Measurements from ENCODE around the gene SLCO1B3.
"Not testable (repeated sequence)": the region's sequence is repeated elsewhere in the genome, so short reads cannot be mapped to it uniquely, and the experiment has no call there.

SLCO1B3 gene

GRCh38 chr12:20810487-20810886 lies at the start of gene SLCO1B3:
Gene SLCO1B3 (plus strand): TSS chr12:20810705. CDS start chr12:20815739, 5,034 bp downstream.
- H3K9ac ChIP-seq (ENCODE audit: low read depth, low read length) = no peak within 1 kb of the TSS

GRCh38 chr12:20777420-20777819 lies 33.1 kb upstream of the SLCO1B3 start:
- Histone ChIP-seq H3K9me3 (ENCODE audit: control insufficient read depth, insufficient read depth, low read length) (no peaks in the 10 kb centered on the region), H3K27ac (ENCODE audit: low read depth, low read length) (no peak overlapping the region), H3K4me3 (ENCODE audit: low read depth, low read length) (no peak overlapping the region), H3K27me3 (ENCODE audit: control insufficient read depth, insufficient read depth, low read length) (no peaks in the 10 kb centered on the region), H3K4me1 (ENCODE audit: control insufficient read depth, insufficient read depth, low read length) (no peaks in the 10 kb centered on the region), H3K9ac (ENCODE audit: low read depth, low read length) (no peak overlapping the region), H3K36me3 (ENCODE audit: control insufficient read depth, insufficient read depth, low read length) (no peaks in the 10 kb centered on the region)

More at GRCh38 chr12:20810487-20810886, at the start of gene SLCO1B3:
- Histone ChIP-seq H3K27me3 (ENCODE audit: control insufficient read depth, insufficient read depth, low read length) (no peaks in the 10 kb centered on the region), H3K4me1 (ENCODE audit: control insufficient read depth, insufficient read depth, low read length) (no peaks in the 10 kb centered on the region), H3K27ac (ENCODE audit: low read depth, low read length) (no peak within 1 kb of the TSS), H3K4me3 (ENCODE audit: low read depth, low read length) (no peak within 1 kb of the TSS), H3K9me3 (ENCODE audit: control insufficient read depth, insufficient read depth, low read length) (no peaks in the 10 kb centered on the region), H3K36me3 (ENCODE audit: control insufficient read depth, insufficient read depth, low read length) (no peaks in the 10 kb centered on the region)

GRCh38 chr12:20778969-20779368 lies 31.5 kb upstream of the SLCO1B3 start:
- H3K36me3 ChIP-seq (ENCODE audit: control insufficient read depth, insufficient read depth, low read length) = no peaks in the 10 kb centered on the region

GRCh38 chr12:20779971-20780370 lies 30.5 kb upstream of the SLCO1B3 start:
- H3K9me3 ChIP-seq (ENCODE audit: control insufficient read depth, insufficient read depth, low read length); H3K27ac ChIP-seq (ENCODE audit: low read depth, low read length); H3K9ac ChIP-seq (ENCODE audit: low read depth, low read length); H3K4me1 ChIP-seq (ENCODE audit: control insufficient read depth, insufficient read depth, low read length); H3K27me3 ChIP-seq (ENCODE audit: control insufficient read depth, insufficient read depth, low read length); H3K36me3 ChIP-seq (ENCODE audit: control insufficient read depth, insufficient read depth, low read length); H3K4me3 ChIP-seq (ENCODE audit: low read depth, low read length): not testable (repeated sequence)

More at GRCh38 chr12:20778969-20779368, 31.5 kb upstream of the SLCO1B3 start:
- H3K27ac ChIP-seq (ENCODE audit: low read depth, low read length) = no peak overlapping the region
- H3K4me1 ChIP-seq (ENCODE audit: control insufficient read depth, insufficient read depth, low read length) = no peaks in the 10 kb centered on the region
- H3K4me3 ChIP-seq (ENCODE audit: low read depth, low read length) = no peak overlapping the region
- no peaks in the 10 kb centered on the region for H3K27me3 ChIP-seq (ENCODE audit: control insufficient read depth, insufficient read depth, low read length)
- H3K9me3 ChIP-seq (ENCODE audit: control insufficient read depth, insufficient read depth, low read length) = no peaks in the 10 kb centered on the region
- no peak overlapping the region for H3K9ac ChIP-seq (ENCODE audit: low read depth, low read length)

GRCh38 chr12:20783796-20784357 lies 26.6 kb upstream of the SLCO1B3 start:
- not testable (repeated sequence) for H3K9me3 ChIP-seq (ENCODE audit: control insufficient read depth, insufficient read depth, low read length); H3K27ac ChIP-seq (ENCODE audit: low read depth, low read length); H3K4me1 ChIP-seq (ENCODE audit: control insufficient read depth, insufficient read depth, low read length); H3K36me3 ChIP-seq (ENCODE audit: control insufficient read depth, insufficient read depth, low read length); H3K27me3 ChIP-seq (ENCODE audit: control insufficient read depth, insufficient read depth, low read length); H3K9ac ChIP-seq (ENCODE audit: low read depth, low read length); H3K4me3 ChIP-seq (ENCODE audit: low read depth, low read length)

- Histone ChIP-seq H3K9ac (ENCODE audit: low read depth, low read length) (no peak overlapping the region), H3K4me1 (ENCODE audit: control insufficient read depth, insufficient read depth, low read length) (no peaks in the 10 kb centered on the region), H3K36me3 (ENCODE audit: control insufficient read depth, insufficient read depth, low read length) (no peaks in the 10 kb centered on the region), H3K4me3 (ENCODE audit: low read depth, low read length) (no peak overlapping the region), H3K9me3 (ENCODE audit: control insufficient read depth, insufficient read depth, low read length) (peaks cover 16% of the 10 kb centered on the region), H3K27me3 (ENCODE audit: control insufficient read depth, insufficient read depth, low read length) (no peaks in the 10 kb centered on the region), H3K27ac (ENCODE audit: low read depth, low read length) (peak overlapping the region; percentile 1)
Observed at GRCh38 chr12:20792971-20793370, 17.5 kb upstream of the SLCO1B3 start.

GRCh38 chr12:20798554-20798953 lies 12.0 kb upstream of the SLCO1B3 start:
- Histone ChIP-seq H3K27ac (ENCODE audit: low read depth, low read length) (no peak overlapping the region), H3K4me1 (ENCODE audit: control insufficient read depth, insufficient read depth, low read length) (no peaks in the 10 kb centered on the region), H3K36me3 (ENCODE audit: control insufficient read depth, insufficient read depth, low read length) (no peaks in the 10 kb centered on the region), H3K9me3 (ENCODE audit: control insufficient read depth, insufficient read depth, low read length) (peaks cover 3% of the 10 kb centered on the region), H3K4me3 (ENCODE audit: low read depth, low read length) (no peak overlapping the region), H3K27me3 (ENCODE audit: control insufficient read depth, insufficient read depth, low read length) (no peaks in the 10 kb centered on the region), H3K9ac (ENCODE audit: low read depth, low read length) (no peak overlapping the region)

- Histone ChIP-seq H3K4me3 (ENCODE audit: low read depth, low read length) (no peak overlapping the region), H3K4me1 (ENCODE audit: control insufficient read depth, insufficient read depth, low read length) (no peaks in the 10 kb centered on the region), H3K36me3 (ENCODE audit: control insufficient read depth, insufficient read depth, low read length) (no peaks in the 10 kb centered on the region), H3K27ac (ENCODE audit: low read depth, low read length) (no peak overlapping the region), H3K27me3 (ENCODE audit: control insufficient read depth, insufficient read depth, low read length) (no peaks in the 10 kb centered on the region), H3K9ac (ENCODE audit: low read depth, low read length) (no peak overlapping the region), H3K9me3 (ENCODE audit: control insufficient read depth, insufficient read depth, low read length) (no peaks in the 10 kb centered on the region)
Observed at GRCh38 chr12:20800160-20800559, 10.3 kb upstream of the SLCO1B3 start.

- no peaks in the 10 kb centered on the region for H3K4me1 ChIP-seq (ENCODE audit: control insufficient read depth, insufficient read depth, low read length)
- no peaks in the 10 kb centered on the region for H3K36me3 ChIP-seq (ENCODE audit: control insufficient read depth, insufficient read depth, low read length)
- H3K9ac ChIP-seq (ENCODE audit: low read depth, low read length) = no peak overlapping the region
- no peak overlapping the region for H3K4me3 ChIP-seq (ENCODE audit: low read depth, low read length)
- H3K27me3 ChIP-seq (ENCODE audit: control insufficient read depth, insufficient read depth, low read length) = no peaks in the 10 kb centered on the region
- H3K9me3 ChIP-seq (ENCODE audit: control insufficient read depth, insufficient read depth, low read length) = no peaks in the 10 kb centered on the region
- H3K27ac ChIP-seq (ENCODE audit: low read depth, low read length) = no peak overlapping the region
Observed at GRCh38 chr12:20801035-20801434, 9.5 kb upstream of the SLCO1B3 start.

- Histone ChIP-seq H3K9ac (ENCODE audit: low read depth, low read length) (no peak overlapping the region), H3K36me3 (ENCODE audit: control insufficient read depth, insufficient read depth, low read length) (no peaks in the 10 kb centered on the region), H3K27ac (ENCODE audit: low read depth, low read length) (no peak overlapping the region), H3K27me3 (ENCODE audit: control insufficient read depth, insufficient read depth, low read length) (no peaks in the 10 kb centered on the region), H3K4me3 (ENCODE audit: low read depth, low read length) (no peak overlapping the region), H3K9me3 (ENCODE audit: control insufficient read depth, insufficient read depth, low read length) (no peaks in the 10 kb centered on the region), H3K4me1 (ENCODE audit: control insufficient read depth, insufficient read depth, low read length) (no peaks in the 10 kb centered on the region)
Observed at GRCh38 chr12:20805921-20806320, 4.6 kb upstream of the SLCO1B3 start.

GRCh38 chr12:20807192-20808080 lies 3.1 kb upstream of the SLCO1B3 start:
- H3K9me3 ChIP-seq (ENCODE audit: control insufficient read depth, insufficient read depth, low read length) = no peaks in the 10 kb centered on the region
- H3K9ac ChIP-seq (ENCODE audit: low read depth, low read length) = no peak overlapping the region
- no peaks in the 10 kb centered on the region for H3K27me3 ChIP-seq (ENCODE audit: control insufficient read depth, insufficient read depth, low read length)
- no peak overlapping the region for H3K27ac ChIP-seq (ENCODE audit: low read depth, low read length)
- H3K4me3 ChIP-seq (ENCODE audit: low read depth, low read length) = no peak overlapping the region
- no peaks in the 10 kb centered on the region for H3K4me1 ChIP-seq (ENCODE audit: control insufficient read depth, insufficient read depth, low read length)
- no peaks in the 10 kb centered on the region for H3K36me3 ChIP-seq (ENCODE audit: control insufficient read depth, insufficient read depth, low read length)
